Measurements from ENCODE around the gene DYNLRB1. TPM values are rescaled to one million over a fixed set of nuclear protein-coding genes. Genes with fewer than 3 reads are reported as not detected.
A peak's percentile ranks its signal among the peaks of the same experiment; 100 is the strongest.

Gene DYNLRB1
- total RNA-seq, 1 experiment from 2014 or later: 127 TPM

- CTCF ChIA-PET: interaction anchor here (1.6 kb wide), 1 partner anchor 223 kb away, joined by 7 read pairs; no protein-coding TSS in a partner anchor
- intact Hi-C loops (cut with micrococcal nuclease): no loop called here
- no peak for DNase-seq (ENCODE audit: unreplicated experiment)
- H3K4me1 Mint-ChIP-seq (ENCODE audit: insufficient read depth, unreplicated experiment): peaks cover 7% of the 10 kb centered on the region
- POLR2A ChIA-PET: interaction anchor here (1.2 kb wide), 1 partner anchor 9 kb away, joined by 4 read pairs; no protein-coding TSS in a partner anchor
- H3K36me3 Mint-ChIP-seq (ENCODE audit: insufficient read depth, unreplicated experiment): peaks cover 73% of the 10 kb centered on the region
- H3K27ac Mint-ChIP-seq (ENCODE audit: low read depth, unreplicated experiment): no peak overlapping the region
- no peak for TF ChIP-seq CTCF (IDR thresholded peaks at IDR 0.05; ENCODE audit: unreplicated experiment)
- no peaks in the 10 kb centered on the region for H3K9me3 Mint-ChIP-seq (ENCODE audit: unreplicated experiment)
- BruUV-seq (replicated peaks): no TSS peak
- no peaks in the 10 kb centered on the region for H3K27me3 Mint-ChIP-seq (ENCODE audit: insufficient read depth, unreplicated experiment)
- H3K4me3 Mint-ChIP-seq (ENCODE audit: unreplicated experiment): no peak overlapping the region
Observed at GRCh38 chr20:34535857-34536256, 19.6 kb downstream of the DYNLRB1 start.

- H3K36me3 Mint-ChIP-seq (ENCODE audit: insufficient read depth, unreplicated experiment): peaks cover 73% of the 10 kb centered on the region
- TF ChIP-seq CTCF (IDR thresholded peaks at IDR 0.05; ENCODE audit: unreplicated experiment): no peak
- H3K9me3 Mint-ChIP-seq (ENCODE audit: unreplicated experiment): no peaks in the 10 kb centered on the region
- ChIA-PET CTCF (interaction anchor here (0.9 to 1.6 kb wide), 4 partner anchors 10 to 233 kb away, joined by 3 to 7 read pairs (median 4); no protein-coding TSS in a partner anchor), POLR2A (interaction anchor here (1.2 kb wide), 1 partner anchor 10 kb away, joined by 4 read pairs; no protein-coding TSS in a partner anchor)
- H3K4me3 Mint-ChIP-seq (ENCODE audit: unreplicated experiment): no peak overlapping the region
- no peaks in the 10 kb centered on the region for H3K4me1 Mint-ChIP-seq (ENCODE audit: insufficient read depth, unreplicated experiment)
- no peak for DNase-seq (ENCODE audit: unreplicated experiment)
- intact Hi-C loops (cut with micrococcal nuclease): no loop called here
- H3K27ac Mint-ChIP-seq (ENCODE audit: low read depth, unreplicated experiment): no peak overlapping the region
- H3K27me3 Mint-ChIP-seq (ENCODE audit: insufficient read depth, unreplicated experiment): no peaks in the 10 kb centered on the region
- BruUV-seq (replicated peaks): no TSS peak
Observed at GRCh38 chr20:34536798-34537394, 20.7 kb downstream of the DYNLRB1 start.

- H3K27me3 Mint-ChIP-seq (ENCODE audit: insufficient read depth, unreplicated experiment): no peaks in the 10 kb centered on the region
- H3K27ac Mint-ChIP-seq (ENCODE audit: low read depth, unreplicated experiment): no peak overlapping the region
- no peaks in the 10 kb centered on the region for H3K4me1 Mint-ChIP-seq (ENCODE audit: insufficient read depth, unreplicated experiment)
- peaks cover 80% of the 10 kb centered on the region for H3K36me3 Mint-ChIP-seq (ENCODE audit: insufficient read depth, unreplicated experiment)
- no TSS peak for BruUV-seq (replicated peaks)
- H3K9me3 Mint-ChIP-seq (ENCODE audit: unreplicated experiment): no peaks in the 10 kb centered on the region
- POLR2A ChIA-PET: interaction anchor here (1.4 kb wide), 1 partner anchor 22 kb away, joined by 9 read pairs; the partner anchor contains the start of gene DYNLRB1
- DNase-seq (ENCODE audit: unreplicated experiment): no peak
- CTCF ChIA-PET: interaction anchor here (0.6 to 2.7 kb wide), 17 partner anchors 10 to 286 kb away, joined by 3 to 16 read pairs (median 4); no protein-coding TSS in a partner anchor
- H3K4me3 Mint-ChIP-seq (ENCODE audit: unreplicated experiment): no peak overlapping the region
- TF ChIP-seq CTCF (IDR thresholded peaks at IDR 0.05; ENCODE audit: unreplicated experiment): no peak
- intact Hi-C loops (cut with micrococcal nuclease): loop anchor here (1.0 kb wide), 1 partner anchor 232 kb away; no protein-coding TSS in a partner anchor
Observed at GRCh38 chr20:34537651-34538050, 21.4 kb downstream of the DYNLRB1 start.

GRCh38 chr20:34538671-34539123 is 22.5 kb downstream of the DYNLRB1 start:
- peaks cover 84% of the 10 kb centered on the region for H3K36me3 Mint-ChIP-seq (ENCODE audit: insufficient read depth, unreplicated experiment)

More at GRCh38 chr20:34538671-34539123, 22.5 kb downstream of the DYNLRB1 start:
- Mint-ChIP-seq H3K4me3 (ENCODE audit: unreplicated experiment) (no peak overlapping the region), H3K27ac (ENCODE audit: low read depth, unreplicated experiment) (no peak overlapping the region), H3K4me1 (ENCODE audit: insufficient read depth, unreplicated experiment) (no peaks in the 10 kb centered on the region), H3K27me3 (ENCODE audit: insufficient read depth, unreplicated experiment) (no peaks in the 10 kb centered on the region), H3K9me3 (ENCODE audit: unreplicated experiment) (no peaks in the 10 kb centered on the region)
- peak; percentile 62 for DNase-seq (ENCODE audit: unreplicated experiment)
- TF ChIP-seq CTCF (IDR thresholded peaks at IDR 0.05; ENCODE audit: unreplicated experiment): peak; percentile 75
- intact Hi-C loops (cut with micrococcal nuclease): loop anchor here (1.0 kb wide), 1 partner anchor 231 kb away; no protein-coding TSS in a partner anchor
- BruUV-seq (replicated peaks): no TSS peak
- CTCF ChIA-PET: interaction anchor here (0.6 to 3.4 kb wide), 22 partner anchors 8 to 900 kb away, joined by 3 to 19 read pairs (median 4); no protein-coding TSS in a partner anchor
- POLR2A ChIA-PET: interaction anchor here (0.6 to 1.4 kb wide), 2 partner anchors 23 to 24 kb away, joined by 3 to 9 read pairs; partner anchors contain the start of gene DYNLRB1
